Tibial artery (tissue), 4 donors: ENCODE measurements around the gene SF3B6.
"Not testable (repeated sequence)": the region's sequence is repeated elsewhere in the genome, so short reads cannot be mapped to it uniquely, and the experiment has no call there.

ENCODE experiments used
- DNase-seq, 2 donors: peaks; one replicate each; pipeline ENCODE4 v3.0.0-alpha.2; 2019
- H3K27ac ChIP-seq, 2 donors: fragments of 200-600 bp; sonication (generic) in 1 of 2; 1 replicate in 1 of 2; 2 replicates in 1 of 2; pipeline ENCODE4 v1.5.1; 2018 to 2019; ENCODE audit warnings: mild to moderate bottlenecking in 1 of 2
- H3K27me3 ChIP-seq, 2 donors: fragments of 200-600 bp; sonication (generic) in 1 of 2; one replicate each; pipeline versions ENCODE4 v1.5.1 to v1.6.0; 2016 to 2019
- H3K36me3 ChIP-seq, 3 donors: fragments of 200-600 bp; sonication (generic) in 2 of 3; one replicate each; pipeline ENCODE4 v1.5.1; 2016 to 2019; ENCODE audit warnings: mild to moderate bottlenecking in 2 of 3
- H3K4me1 ChIP-seq, 4 donors: fragments of 200-600 bp; sonication (generic) in 2 of 4; 1 replicate in 3 of 4; 2 replicates in 1 of 4; pipeline ENCODE4 v1.5.1; 2016 to 2019
- H3K4me3 ChIP-seq, 2 donors: fragments of 200-600 bp; sonication (generic) in 1 of 2; 1 replicate in 1 of 2; 2 replicates in 1 of 2; pipeline ENCODE4 v1.5.1; 2018 to 2019; ENCODE audit warnings: mild to moderate bottlenecking in 2 of 2
- H3K9me3 ChIP-seq, 3 donors: fragments of 200-600 bp; sonication (generic) in 1 of 3; one replicate each; pipeline ENCODE4 v1.5.1; 2016 to 2019
- CTCF ChIP-seq, 2 experiments: fragments of 200-600 bp in 1 of 2; fragments of 450-650 bp in 1 of 2; IDR thresholded peaks; one replicate each; pipeline ENCODE4 v1.5.1; 2017 to 2019; ENCODE audit warnings: antibody characterized with exemption in 2 of 2, mild to moderate bottlenecking in 1 of 2, moderate library complexity in 1 of 2
- intact Hi-C: fragments of 100-400 bp; cut with DNase I; formaldehyde crosslinking; loops from one replicate; pipeline ENCODE4 v1.15.0; 2023; ENCODE audit warnings: low total_unique reads

SF3B6 gene

GRCh38 chr2:24045511-24046508, 30.3 kb downstream of the SF3B6 start:
- no peaks in the 10 kb centered on the region for H3K9me3 ChIP-seq
- no peaks in the 10 kb centered on the region for H3K27me3 ChIP-seq
- H3K4me3 ChIP-seq = peak overlapping the region in 1 of 2 donors; percentile 86
- intact Hi-C loops = loop anchor here (5.0 kb wide), 1 partner anchor 36 kb away; the partner anchor contains the start of gene TP53I3
- no peaks in the 10 kb centered on the region for H3K36me3 ChIP-seq
- DNase-seq = no peak
- peak overlapping the region; percentile 84 for H3K27ac ChIP-seq
- H3K4me1 ChIP-seq = peaks cover 0 to 42% (median 22%) of the 10 kb centered on the region in 4 donors
- no peak for TF ChIP-seq CTCF (IDR thresholded peaks at IDR 0.05)

GRCh38 chr2:24043133-24043532, 33.0 kb downstream of the SF3B6 start:
- H3K27ac ChIP-seq, H3K27me3 ChIP-seq, DNase-seq, intact Hi-C loops, H3K9me3 ChIP-seq, H3K4me3 ChIP-seq: not testable (repeated sequence)
- peaks cover 0 to 22% (median 10%) of the 10 kb centered on the region in 4 donors for H3K4me1 ChIP-seq
- H3K36me3 ChIP-seq = peaks cover 14 to 17% (median 15%) of the 10 kb centered on the region in 3 donors

GRCh38 chr2:24040511-24040910, 35.6 kb downstream of the SF3B6 start:
- intact Hi-C loops = no loop called here
- Histone ChIP-seq H3K27ac (no peak overlapping the region), H3K36me3 (peaks cover 18 to 32% (median 29%) of the 10 kb centered on the region in 3 donors), H3K4me1 (peaks cover 0 to 3% (median under 1%) of the 10 kb centered on the region in 4 donors), H3K9me3 (no peaks in the 10 kb centered on the region), H3K27me3 (no peaks in the 10 kb centered on the region), H3K4me3 (no peak overlapping the region)
- no peak for TF ChIP-seq CTCF (IDR thresholded peaks at IDR 0.05)
- DNase-seq = no peak

GRCh38 chr2:24038786-24039499, 37.2 kb downstream of the SF3B6 start:
- H3K27me3 ChIP-seq = no peaks in the 10 kb centered on the region
- DNase-seq = no peak
- peaks cover 0 to 3% (median 0%) of the 10 kb centered on the region in 4 donors for H3K4me1 ChIP-seq
- no peak overlapping the region for H3K27ac ChIP-seq
- intact Hi-C loops = no loop called here
- no peak overlapping the region for H3K4me3 ChIP-seq
- TF ChIP-seq CTCF (IDR thresholded peaks at IDR 0.05) = no peak
- H3K36me3 ChIP-seq = peaks cover 18 to 32% (median 29%) of the 10 kb centered on the region in 3 donors
- no peaks in the 10 kb centered on the region for H3K9me3 ChIP-seq

GRCh38 chr2:24026233-24026632, 49.9 kb downstream of the SF3B6 start:
- no peaks in the 10 kb centered on the region for H3K4me1 ChIP-seq
- no peak for TF ChIP-seq CTCF (IDR thresholded peaks at IDR 0.05)
- DNase-seq = no peak
- H3K36me3 ChIP-seq = peaks cover 46 to 97% (median 56%) of the 10 kb centered on the region in 3 donors
- no peak overlapping the region for H3K27ac ChIP-seq
- H3K27me3 ChIP-seq = no peaks in the 10 kb centered on the region
- intact Hi-C loops = no loop called here
- no peaks in the 10 kb centered on the region for H3K9me3 ChIP-seq
- no peak overlapping the region for H3K4me3 ChIP-seq
